Measurements from ENCODE around the gene MARCHF3. TPM values are rescaled to one million over a fixed set of nuclear protein-coding genes. Genes with fewer than 3 reads are reported as not detected.

The MARCHF3 gene
- total and polyA plus RNA-seq, 2 donors from 2014 or later = 1.5 to 8.0 TPM

DNA sequence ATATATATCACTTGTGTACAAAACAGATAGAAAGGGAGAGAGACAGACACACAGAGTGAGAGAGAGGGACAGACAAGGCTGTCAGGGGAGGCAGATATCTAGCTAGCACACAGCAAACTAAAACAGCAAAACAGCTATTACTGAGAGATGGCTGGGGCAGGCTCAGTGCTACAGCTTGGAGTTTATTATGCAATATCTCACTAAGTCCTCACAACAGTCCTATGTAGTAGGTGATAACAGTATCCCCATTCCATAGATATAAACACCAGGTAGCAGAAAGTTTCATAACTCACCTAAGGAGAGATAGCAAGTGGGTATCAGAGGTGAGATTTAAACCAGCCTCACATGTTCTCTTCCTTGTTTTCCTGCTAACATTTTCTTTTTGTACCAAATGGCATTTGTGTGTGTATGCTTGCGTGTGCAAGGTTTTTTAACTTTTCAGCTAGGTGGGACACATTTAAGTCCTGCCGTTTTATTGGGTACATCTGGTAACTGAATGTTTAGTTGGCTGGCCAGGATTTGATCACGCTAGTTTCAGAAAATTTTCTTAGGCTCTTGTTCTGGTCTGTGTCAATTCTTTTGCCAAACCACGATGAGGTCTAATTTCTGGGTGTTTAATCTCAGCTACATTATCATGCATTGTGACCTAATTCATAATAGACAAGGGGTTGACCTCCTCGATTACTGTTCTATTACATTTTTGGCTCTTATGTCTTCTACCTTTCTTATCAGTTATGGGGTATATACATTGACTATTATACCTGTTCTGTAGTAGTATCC is 148.3 kb downstream of the MARCHF3 start:
- intact Hi-C loops (cut with DNase I) = no loop called here
- TF ChIP-seq, protein P1, sequence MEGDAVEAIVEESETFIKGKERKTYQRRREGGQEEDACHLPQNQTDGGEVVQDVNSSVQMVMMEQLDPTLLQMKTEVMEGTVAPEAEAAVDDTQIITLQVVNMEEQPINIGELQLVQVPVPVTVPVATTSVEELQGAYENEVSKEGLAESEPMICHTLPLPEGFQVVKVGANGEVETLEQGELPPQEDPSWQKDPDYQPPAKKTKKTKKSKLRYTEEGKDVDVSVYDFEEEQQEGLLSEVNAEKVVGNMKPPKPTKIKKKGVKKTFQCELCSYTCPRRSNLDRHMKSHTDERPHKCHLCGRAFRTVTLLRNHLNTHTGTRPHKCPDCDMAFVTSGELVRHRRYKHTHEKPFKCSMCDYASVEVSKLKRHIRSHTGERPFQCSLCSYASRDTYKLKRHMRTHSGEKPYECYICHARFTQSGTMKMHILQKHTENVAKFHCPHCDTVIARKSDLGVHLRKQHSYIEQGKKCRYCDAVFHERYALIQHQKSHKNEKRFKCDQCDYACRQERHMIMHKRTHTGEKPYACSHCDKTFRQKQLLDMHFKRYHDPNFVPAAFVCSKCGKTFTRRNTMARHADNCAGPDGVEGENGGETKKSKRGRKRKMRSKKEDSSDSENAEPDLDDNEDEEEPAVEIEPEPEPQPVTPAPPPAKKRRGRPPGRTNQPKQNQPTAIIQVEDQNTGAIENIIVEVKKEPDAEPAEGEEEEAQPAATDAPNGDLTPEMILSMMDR (IDR thresholded peaks at IDR 0.05; ENCODE audit: borderline replicate concordance, extremely low read depth, insufficient read depth) = no peak
- H3K4me1 ChIP-seq (ENCODE audit: control insufficient read depth in 2 of 3, insufficient read depth in 2 of 3, low read depth in 1 of 3, low read length in 3 of 3) = no peaks in the 10 kb centered on the region
- no peaks in the 10 kb centered on the region for H3K36me3 ChIP-seq (ENCODE audit: control insufficient read depth in 2 of 3, insufficient read depth in 3 of 3, low read length in 3 of 3)
- no peak for FAIRE-seq
- no peak for DNase-seq
- no peak overlapping the region for H3K4me3 ChIP-seq (ENCODE audit: low read length in 3 of 3)
- H3K9me3 ChIP-seq (ENCODE audit: control insufficient read depth in 2 of 3, insufficient read depth in 1 of 3, low read length in 3 of 3) = no peaks in the 10 kb centered on the region
- H3K9ac ChIP-seq (ENCODE audit: low read length in 3 of 3) = no peak overlapping the region
- H3K27ac ChIP-seq (ENCODE audit: low read depth in 2 of 2, low read length in 2 of 2) = no peak overlapping the region
- H3K27me3 ChIP-seq (ENCODE audit: control insufficient read depth, insufficient read depth, low read length) = no peaks in the 10 kb centered on the region

DNA sequence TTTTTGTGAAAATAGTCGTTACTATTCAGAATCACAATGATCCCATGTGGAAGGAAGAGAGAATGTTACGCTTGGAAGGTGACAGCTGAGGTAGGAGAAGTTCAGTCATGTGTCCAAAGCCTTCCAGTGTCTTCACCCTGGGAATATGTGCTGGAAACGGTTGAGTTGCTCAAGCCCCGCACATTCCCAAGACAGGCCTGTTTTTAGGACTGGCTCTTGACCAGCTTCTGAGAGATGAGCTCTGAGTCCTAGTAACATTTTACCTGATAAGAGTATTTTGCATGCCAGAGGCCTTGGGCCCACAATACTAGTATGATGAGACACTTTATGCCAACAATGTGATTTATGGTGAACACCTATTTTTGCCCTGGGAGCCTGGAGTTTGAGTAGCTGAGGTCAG is 151.7 kb downstream of the MARCHF3 start:
- TF ChIP-seq, protein P1 (IDR thresholded peaks at IDR 0.05; ENCODE audit: borderline replicate concordance, extremely low read depth, insufficient read depth) = no peak
- Histone ChIP-seq H3K4me3 (ENCODE audit: low read length in 3 of 3) (no peak overlapping the region), H3K9ac (ENCODE audit: low read length in 3 of 3) (no peak overlapping the region), H3K27ac (ENCODE audit: low read depth in 2 of 2, low read length in 2 of 2) (no peak overlapping the region), H3K27me3 (ENCODE audit: control insufficient read depth, insufficient read depth, low read length) (no peaks in the 10 kb centered on the region), H3K9me3 (ENCODE audit: control insufficient read depth in 2 of 3, insufficient read depth in 1 of 3, low read length in 3 of 3) (no peaks in the 10 kb centered on the region), H3K36me3 (ENCODE audit: control insufficient read depth in 2 of 3, insufficient read depth in 3 of 3, low read length in 3 of 3) (no peaks in the 10 kb centered on the region), H3K4me1 (ENCODE audit: control insufficient read depth in 2 of 3, insufficient read depth in 2 of 3, low read depth in 1 of 3, low read length in 3 of 3) (no peaks in the 10 kb centered on the region)
- no peak for FAIRE-seq
- peak in 1 of 5 donors; percentile 15 for DNase-seq
- intact Hi-C loops (cut with DNase I) = no loop called here

DNA sequence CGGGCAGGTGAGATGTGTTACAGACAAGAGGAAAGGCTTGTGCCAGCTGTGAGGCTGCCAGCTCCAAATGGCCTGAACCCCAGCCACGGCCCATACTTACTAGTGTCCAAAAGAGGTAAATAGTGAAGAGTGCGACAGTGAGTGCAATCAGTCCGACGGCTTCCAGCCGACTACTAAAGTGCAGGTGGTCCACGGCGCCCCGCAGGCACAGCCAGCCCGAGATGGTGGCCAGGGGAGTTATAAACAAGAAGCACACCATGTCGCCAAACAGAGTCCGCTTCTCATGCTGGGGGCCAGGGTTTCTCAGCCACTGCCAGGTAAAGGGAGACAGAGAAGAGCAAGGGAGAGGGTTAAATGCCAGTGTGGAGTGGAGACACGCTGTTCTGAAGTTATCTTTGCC is 152.3 kb downstream of the MARCHF3 start:
- DNase-seq = no peak
- H3K36me3 ChIP-seq (ENCODE audit: control insufficient read depth in 2 of 3, insufficient read depth in 3 of 3, low read length in 3 of 3) = no peaks in the 10 kb centered on the region

More for the DNA sequence above, 152.3 kb downstream of the MARCHF3 start:
- no peak for FAIRE-seq
- no peaks in the 10 kb centered on the region for H3K9me3 ChIP-seq (ENCODE audit: control insufficient read depth in 2 of 3, insufficient read depth in 1 of 3, low read length in 3 of 3)
- no peaks in the 10 kb centered on the region for H3K27me3 ChIP-seq (ENCODE audit: control insufficient read depth, insufficient read depth, low read length)
- no peak overlapping the region for H3K27ac ChIP-seq (ENCODE audit: low read depth in 2 of 2, low read length in 2 of 2)
- TF ChIP-seq, protein P1 (IDR thresholded peaks at IDR 0.05; ENCODE audit: borderline replicate concordance, extremely low read depth, insufficient read depth) = no peak
- intact Hi-C loops (cut with DNase I) = no loop called here
- no peaks in the 10 kb centered on the region for H3K4me1 ChIP-seq (ENCODE audit: control insufficient read depth in 2 of 3, insufficient read depth in 2 of 3, low read depth in 1 of 3, low read length in 3 of 3)
- no peak overlapping the region for H3K9ac ChIP-seq (ENCODE audit: low read length in 3 of 3)
- no peak overlapping the region for H3K4me3 ChIP-seq (ENCODE audit: low read length in 3 of 3)
